Measurements from ENCODE around the gene TRPM8. TPM values are rescaled to one million over a fixed set of nuclear protein-coding genes. Genes with fewer than 3 reads are reported as not detected.

TRPM8 gene
- total RNA-seq, 4 donors from 2014 or later, result 1.7 TPM; not detected in 3

DNA sequence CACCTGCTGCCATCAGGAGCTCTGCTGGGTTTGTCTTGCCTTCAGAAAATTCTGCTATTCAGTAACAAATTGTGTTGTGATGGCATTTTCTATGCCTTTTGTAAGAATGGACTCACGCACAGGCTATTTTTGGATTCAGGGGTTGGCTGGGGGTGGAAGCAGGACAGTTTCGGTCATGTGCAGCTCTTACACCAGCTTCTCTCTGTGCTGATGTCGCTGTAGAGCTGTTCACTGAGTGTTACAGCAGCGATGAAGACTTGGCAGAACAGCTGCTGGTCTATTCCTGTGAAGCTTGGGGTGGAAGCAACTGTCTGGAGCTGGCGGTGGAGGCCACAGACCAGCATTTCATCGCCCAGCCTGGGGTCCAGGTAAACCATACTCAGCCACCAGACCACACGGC, 49.2 kb downstream of the TRPM8 start:
- TF ChIP-seq, protein P1, sequence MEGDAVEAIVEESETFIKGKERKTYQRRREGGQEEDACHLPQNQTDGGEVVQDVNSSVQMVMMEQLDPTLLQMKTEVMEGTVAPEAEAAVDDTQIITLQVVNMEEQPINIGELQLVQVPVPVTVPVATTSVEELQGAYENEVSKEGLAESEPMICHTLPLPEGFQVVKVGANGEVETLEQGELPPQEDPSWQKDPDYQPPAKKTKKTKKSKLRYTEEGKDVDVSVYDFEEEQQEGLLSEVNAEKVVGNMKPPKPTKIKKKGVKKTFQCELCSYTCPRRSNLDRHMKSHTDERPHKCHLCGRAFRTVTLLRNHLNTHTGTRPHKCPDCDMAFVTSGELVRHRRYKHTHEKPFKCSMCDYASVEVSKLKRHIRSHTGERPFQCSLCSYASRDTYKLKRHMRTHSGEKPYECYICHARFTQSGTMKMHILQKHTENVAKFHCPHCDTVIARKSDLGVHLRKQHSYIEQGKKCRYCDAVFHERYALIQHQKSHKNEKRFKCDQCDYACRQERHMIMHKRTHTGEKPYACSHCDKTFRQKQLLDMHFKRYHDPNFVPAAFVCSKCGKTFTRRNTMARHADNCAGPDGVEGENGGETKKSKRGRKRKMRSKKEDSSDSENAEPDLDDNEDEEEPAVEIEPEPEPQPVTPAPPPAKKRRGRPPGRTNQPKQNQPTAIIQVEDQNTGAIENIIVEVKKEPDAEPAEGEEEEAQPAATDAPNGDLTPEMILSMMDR (IDR thresholded peaks at IDR 0.05; ENCODE audit: low read depth), result no peak

DNA sequence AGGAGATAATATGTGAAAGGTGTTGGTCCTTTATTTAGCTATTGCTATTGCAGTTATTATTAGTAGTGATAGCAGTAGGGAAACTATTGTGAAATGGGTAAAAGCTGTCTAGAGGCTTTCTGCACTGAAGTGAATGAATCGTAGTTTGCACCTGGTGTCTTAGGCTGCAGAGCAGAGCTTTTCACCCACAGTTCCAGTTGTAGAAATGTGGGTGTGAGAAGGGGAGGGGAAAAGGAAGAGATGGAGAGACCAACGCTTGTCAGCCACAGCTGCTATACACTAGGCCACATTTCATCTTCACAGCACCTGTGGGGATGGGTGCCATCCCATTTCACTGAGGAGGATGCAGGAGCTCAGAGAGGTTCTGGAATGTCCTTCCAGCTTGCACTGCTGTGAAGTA, 50.0 kb downstream of the TRPM8 start:
- TF ChIP-seq, protein P1 (IDR thresholded peaks at IDR 0.05; ENCODE audit: low read depth), result no peak

DNA sequence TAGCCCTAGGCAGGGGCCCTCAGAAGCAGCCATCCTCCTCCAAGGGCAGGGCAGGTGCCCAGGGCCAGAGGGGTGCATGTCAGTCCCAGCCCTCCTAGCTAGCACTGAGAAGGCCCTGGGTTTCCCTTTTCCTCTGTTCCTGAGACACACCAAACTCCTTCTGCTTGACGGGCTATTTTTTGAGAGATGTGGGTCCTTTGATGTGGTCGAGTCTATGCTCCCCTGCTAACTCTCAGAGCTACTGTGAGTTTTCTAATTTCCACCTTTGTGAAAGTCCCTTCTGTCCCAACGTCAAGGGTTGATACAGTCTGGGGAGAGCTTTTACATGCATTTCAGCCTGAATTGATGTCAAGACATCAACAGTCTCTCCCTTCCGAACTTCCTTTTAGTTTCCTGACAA, 51.4 kb downstream of the TRPM8 start:
- TF ChIP-seq, protein P1 (IDR thresholded peaks at IDR 0.05; ENCODE audit: low read depth), result no peak

DNA sequence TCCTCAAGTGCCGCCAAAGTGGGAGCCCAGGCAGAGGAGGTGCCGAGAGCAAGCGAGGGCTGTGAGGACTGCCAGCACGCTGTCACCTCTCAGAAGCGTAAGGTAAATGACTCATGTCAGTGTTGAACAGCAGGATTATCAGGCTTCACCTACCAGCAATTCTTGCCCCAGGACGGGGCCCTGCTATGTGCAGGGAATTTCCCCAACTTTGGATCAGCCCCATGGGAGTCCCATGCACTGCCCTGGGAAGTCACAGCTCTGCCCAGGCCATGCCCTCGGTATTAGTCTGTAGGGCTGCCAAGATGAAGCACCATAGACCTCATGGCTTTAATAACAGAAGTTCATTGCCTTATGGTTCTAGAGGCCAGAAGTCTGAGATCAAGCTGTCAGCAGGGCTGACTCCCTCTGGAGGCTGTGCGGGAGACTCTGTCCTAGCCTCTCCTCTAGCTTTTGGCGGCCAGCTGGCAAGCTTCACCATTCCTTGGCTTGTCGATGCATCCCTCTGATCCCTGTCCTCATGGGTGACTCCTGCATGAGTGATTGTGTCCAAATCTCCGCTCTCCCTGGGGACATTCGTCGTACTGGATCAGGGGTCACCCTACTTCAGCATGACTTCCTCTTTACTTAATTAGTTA, 55.9 kb downstream of the TRPM8 start:
- TF ChIP-seq, protein P1 (IDR thresholded peaks at IDR 0.05; ENCODE audit: low read depth), result no peak

DNA sequence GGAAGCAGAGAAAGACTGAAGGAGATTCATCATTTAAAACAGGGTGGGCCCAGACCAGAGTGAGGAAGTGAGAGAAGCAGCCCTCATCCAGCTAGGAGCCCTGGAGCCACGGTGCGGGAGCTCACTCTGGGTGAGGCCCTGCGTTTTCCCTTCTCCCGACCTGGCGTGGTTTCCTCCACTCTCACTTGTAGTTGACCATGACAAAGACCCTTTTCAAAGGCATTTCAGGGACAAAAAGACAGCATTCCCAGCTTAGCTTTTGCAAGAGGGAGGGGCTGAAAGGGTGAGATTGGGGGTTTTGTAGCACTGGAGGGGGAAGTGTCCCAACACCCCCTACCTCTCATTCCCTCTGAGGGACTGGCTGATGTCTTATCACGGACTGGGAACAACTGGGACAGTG, 56.6 kb downstream of the TRPM8 start:
- TF ChIP-seq, protein P1 (IDR thresholded peaks at IDR 0.05; ENCODE audit: low read depth), result no peak

DNA sequence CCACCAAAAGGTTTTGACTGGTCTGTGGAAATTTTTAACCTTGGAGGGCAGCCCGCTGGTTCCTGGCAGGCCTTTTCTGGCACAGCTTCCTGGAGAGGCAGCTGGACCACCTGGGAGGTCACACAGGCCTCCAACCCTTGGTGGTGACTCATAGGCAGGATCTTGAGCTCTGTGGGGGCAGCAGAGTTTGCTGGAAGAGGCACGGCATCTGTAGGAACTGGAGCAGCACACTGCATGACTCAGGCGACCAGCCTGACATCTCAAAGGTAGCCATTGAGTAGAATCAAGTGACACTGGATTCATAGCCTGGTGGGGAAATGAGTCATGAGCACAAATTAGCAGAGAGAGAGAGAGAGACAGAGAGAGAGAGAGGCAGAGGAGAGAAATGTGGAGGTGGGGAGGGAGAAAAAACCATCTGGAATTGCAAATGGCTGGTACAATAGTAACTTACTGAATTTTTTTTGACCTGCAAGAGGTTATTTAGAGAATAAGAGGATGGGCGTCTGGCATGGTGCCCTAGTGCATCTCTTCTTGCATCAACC, 57.4 kb downstream of the TRPM8 start:
- TF ChIP-seq, protein P1 (IDR thresholded peaks at IDR 0.05; ENCODE audit: low read depth), result no peak

DNA sequence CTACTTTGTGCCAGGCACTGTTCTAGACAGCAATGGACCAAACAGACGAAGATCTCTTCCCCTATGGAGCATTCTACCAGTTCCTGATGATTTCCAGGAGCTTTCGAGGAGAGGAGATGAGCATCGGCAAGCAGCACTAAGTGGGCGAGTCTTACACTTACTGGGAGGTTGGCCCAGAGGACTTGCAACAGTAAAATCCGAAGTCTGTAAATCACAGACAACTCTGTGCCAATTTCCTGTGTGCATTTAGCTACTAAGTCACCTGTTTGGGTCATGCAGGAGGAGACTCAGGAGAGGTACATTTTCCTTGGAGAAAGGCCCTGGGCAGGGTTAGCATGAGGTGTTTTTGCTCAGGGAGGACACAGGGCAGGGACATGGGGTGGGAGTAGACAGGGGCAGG, 58.9 kb downstream of the TRPM8 start:
- TF ChIP-seq, protein P1 (IDR thresholded peaks at IDR 0.05; ENCODE audit: low read depth), result no peak
